A549 (cell line): ENCODE data around the gene ASCL2. TPM values are rescaled to one million over a fixed set of nuclear protein-coding genes. Genes with fewer than 3 reads are reported as not detected.

Experiments
- ATAC-seq, 2 experiments: fragments of 200-7000 bp in 1 of 2; fragments of >200 bp in 1 of 2; cut with Nextera tagmentation in 1 of 2; cut with Tn5 transposase in 1 of 2; 3 replicates each; pipeline versions ENCODE4 v1.8.0 to v1.9.1; 2018 to 2020; ENCODE audit warnings: mild to moderate bottlenecking in 1 of 2, moderate library complexity in 1 of 2
- CTCF ChIA-PET: fragments of 300-600 bp; sonication (Branson Sonifier 250); formaldehyde crosslinking; extraction: SDS; loops from one replicate; lab custom pipeline; 2021; ENCODE audit warnings: antibody characterized with exemption, inconsistent platforms; lab: Yijun Ruan, JAX
- POLR2A ChIA-PET: fragments of 350-600 bp; formaldehyde crosslinking; extraction: SDS; loops from one replicate; lab custom pipeline; 2021; ENCODE audit warnings: antibody characterized with exemption, inconsistent platforms; lab: Yijun Ruan, JAX
- DNase-seq, 2 experiments: peaks; one replicate each; pipeline versions ENCODE4 v3.0.0 to v3.0.0-alpha.2; 2011 to 2016; ENCODE audit warnings: low read depth in 1 of 2, low spot score in 1 of 2
- FAIRE-seq: peaks from 2 replicates; lab custom pipeline; 2011; peaks lifted over from hg19 to GRCh38; lab: Jason Lieb, UNC
- H3K27ac ChIP-seq, 2 experiments: fragments of >200 bp; sonication (Bioruptor Twin); formaldehyde crosslinking; 3 replicates each; pipeline ENCODE4 v1.5.1; 2016 to 2017
- H3K4me1 ChIP-seq: fragments of >200 bp; sonication (Bioruptor Twin); formaldehyde crosslinking; 3 replicates; pipeline ENCODE4 v1.6.1; 2016
- H3K4me2 ChIP-seq: fragments of >200 bp; sonication (Bioruptor Twin); formaldehyde crosslinking; 3 replicates; pipeline ENCODE4 v1.6.1; 2016
- H3K4me3 ChIP-seq: fragments of >200 bp; sonication (Bioruptor Twin); formaldehyde crosslinking; 3 replicates; pipeline ENCODE4 v1.5.1; 2016
- H3K9me3 ChIP-seq: fragments of >200 bp; sonication (Bioruptor Twin); formaldehyde crosslinking; 3 replicates; pipeline ENCODE4 v1.6.1; 2016
- CEBPB ChIP-seq, 2 experiments: fragments of >200 bp in 1 of 2; sonication (Bioruptor Twin) in 1 of 2; formaldehyde crosslinking in 1 of 2; IDR thresholded peaks; 2 replicates each; pipeline ENCODE4 v1.6.1; 2012 to 2016
- FOSB ChIP-seq: fragments of 250-450 bp; sonication (Bioruptor Pico); IDR thresholded peaks from 2 replicates; pipeline ENCODE4 v1.5.0; 2020; ENCODE audit warnings: mild to moderate bottlenecking, moderate library complexity
- FOSL2 ChIP-seq, 2 experiments: fragments of 450-650 bp in 1 of 2; fragments of >200 bp in 1 of 2; sonication (Bioruptor Twin) in 1 of 2; formaldehyde crosslinking; IDR thresholded peaks; 2 replicates each; pipeline versions ENCODE4 v1.5.0 to v1.6.1; 2016 to 2020; ENCODE audit warnings: mild to moderate bottlenecking in 1 of 2, moderate library complexity in 1 of 2
- FOXS1 ChIP-seq: fragments of 250-450 bp; sonication (Bioruptor Pico); IDR thresholded peaks from 2 replicates; pipeline ENCODE4 v1.5.0; 2020; ENCODE audit warnings: mild to moderate bottlenecking, moderate library complexity
- HDAC2 ChIP-seq: fragments of 200-600 bp; sonication (generic); IDR thresholded peaks from 2 replicates; pipeline ENCODE4 v1.6.1; 2016
- JUN ChIP-seq, 2 experiments: fragments of >200 bp; sonication (Bioruptor Twin); formaldehyde crosslinking; IDR thresholded peaks; 2 replicates in 1 of 2; 3 replicates in 1 of 2; pipeline ENCODE4 v1.6.1; 2016 to 2017
- POLR2A ChIP-seq: IDR thresholded peaks from 2 replicates; pipeline ENCODE4 v1.6.1; 2012; ENCODE audit warnings: mild to moderate bottlenecking, low read length
- RARB ChIP-seq: fragments of 250-450 bp; sonication (Bioruptor Pico); IDR thresholded peaks from 2 replicates; pipeline ENCODE4 v1.8.0; 2021; ENCODE audit warnings: mild to moderate bottlenecking, moderate library complexity
- RCOR1 ChIP-seq: fragments of 150-350 bp; IDR thresholded peaks from 2 replicates; pipeline ENCODE4 v1.6.1; 2014; ENCODE audit warnings: antibody characterized with exemption, low read length, low read depth
- WGBS: methylation state at CpG from one replicate; pipeline ENCODE4 v1.1.6; 2017; ENCODE audit errors: missing lambda C conversion rate; 5-methylcytosine and 5-hydroxymethylcytosine counted together
- polyA plus RNA-seq, 4 experiments: library from polyadenylated mRNA; depleted of rRNA in 3 of 4; stranded (reverse); fragments of >200 nt; fragmentation: RNase III in 1 of 4; extraction: RNeasy Plus Mini Kit Qiagen cat#74134 plus additional on column Dnase treatment in 1 of 4; gene quantifications; 2 replicates in 3 of 4; 3 replicates in 1 of 4; pipeline ENCODE4 v1.2.3, GENCODE V29; 2011 to 2017
- TF ChIP-seq, protein P1 (sequence below): fragments of 200-600 bp; sonication (generic); IDR thresholded peaks from 2 replicates; pipeline ENCODE4 v1.6.1; 2016; ENCODE audit warnings: antibody characterized with exemption, mild to moderate bottlenecking, moderate library complexity
- TF ChIP-seq, protein P2 (sequence below): fragments of 250-450 bp; sonication (Bioruptor Pico); IDR thresholded peaks from 2 replicates; pipeline ENCODE4 v1.5.0; 2020; ENCODE audit warnings: low read depth, mild to moderate bottlenecking, moderate library complexity
- TF ChIP-seq, protein P3 (sequence below): IDR thresholded peaks from 2 replicates; pipeline ENCODE4 v1.6.1; 2012
- TF ChIP-seq, protein P4 (sequence below): fragments of >200 bp; sonication (Bioruptor Twin); formaldehyde crosslinking; IDR thresholded peaks from 2 replicates; pipeline ENCODE4 v1.6.1; 2016

The ASCL2 gene
- polyA plus RNA-seq, 2 of the 4 experiments (the other 2 are of a cell fraction), result not detected

DNA sequence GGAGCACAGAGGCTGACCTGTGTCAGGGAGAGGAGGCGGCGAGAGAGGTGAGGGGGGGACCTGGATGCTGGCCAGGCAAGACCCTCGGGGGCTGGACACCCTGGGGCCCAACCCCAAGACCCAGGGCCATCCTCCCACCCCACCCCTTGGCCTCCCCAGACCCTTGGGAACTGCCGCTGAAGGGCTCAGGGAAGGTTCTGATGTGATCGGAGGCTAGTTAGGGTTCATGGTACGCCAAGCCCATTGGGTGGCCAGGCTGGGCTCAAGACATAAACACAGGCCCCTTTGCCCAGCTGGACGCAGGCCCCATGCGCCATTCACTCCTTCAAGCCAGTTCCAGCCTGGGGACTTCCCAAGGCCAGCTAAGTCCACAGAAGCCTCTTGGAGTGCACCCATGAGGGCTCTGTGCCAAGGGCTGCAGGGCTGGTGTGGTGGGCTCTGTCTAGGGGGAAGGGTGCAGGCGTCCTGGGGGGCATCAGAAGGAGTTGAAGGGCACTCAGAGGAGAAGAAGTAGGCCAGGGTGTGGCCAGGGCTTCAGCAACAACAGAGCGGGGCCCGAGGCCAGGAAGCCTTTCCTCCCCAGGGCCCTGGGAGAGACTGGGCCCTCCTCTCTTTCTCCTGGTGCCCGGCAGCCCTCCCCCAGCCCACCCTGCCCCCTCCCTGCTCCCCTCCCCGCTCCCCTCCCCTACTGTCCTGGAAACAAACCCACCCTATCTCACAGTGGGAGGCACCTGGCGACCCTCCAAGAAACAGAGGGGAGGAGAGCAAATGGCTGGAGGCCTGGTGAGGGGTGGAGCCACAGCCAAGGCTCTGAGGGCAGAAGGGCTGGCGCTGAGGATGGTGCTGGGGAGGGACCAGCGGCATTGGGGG lies 44.4 kb upstream of the ASCL2 start:
- WGBS, result 59% methylated on average over 13 of the region's 16 CpGs
- no peak overlapping the region for H3K4me2 ChIP-seq
- CTCF ChIA-PET, result interaction anchor here (2.4 to 30.6 kb wide), 3 partner anchors 9 to 98 kb away, joined by 9 to 903 read pairs (median 63); partner anchors contain the start of gene TSSC4
- TF ChIP-seq, protein P1, sequence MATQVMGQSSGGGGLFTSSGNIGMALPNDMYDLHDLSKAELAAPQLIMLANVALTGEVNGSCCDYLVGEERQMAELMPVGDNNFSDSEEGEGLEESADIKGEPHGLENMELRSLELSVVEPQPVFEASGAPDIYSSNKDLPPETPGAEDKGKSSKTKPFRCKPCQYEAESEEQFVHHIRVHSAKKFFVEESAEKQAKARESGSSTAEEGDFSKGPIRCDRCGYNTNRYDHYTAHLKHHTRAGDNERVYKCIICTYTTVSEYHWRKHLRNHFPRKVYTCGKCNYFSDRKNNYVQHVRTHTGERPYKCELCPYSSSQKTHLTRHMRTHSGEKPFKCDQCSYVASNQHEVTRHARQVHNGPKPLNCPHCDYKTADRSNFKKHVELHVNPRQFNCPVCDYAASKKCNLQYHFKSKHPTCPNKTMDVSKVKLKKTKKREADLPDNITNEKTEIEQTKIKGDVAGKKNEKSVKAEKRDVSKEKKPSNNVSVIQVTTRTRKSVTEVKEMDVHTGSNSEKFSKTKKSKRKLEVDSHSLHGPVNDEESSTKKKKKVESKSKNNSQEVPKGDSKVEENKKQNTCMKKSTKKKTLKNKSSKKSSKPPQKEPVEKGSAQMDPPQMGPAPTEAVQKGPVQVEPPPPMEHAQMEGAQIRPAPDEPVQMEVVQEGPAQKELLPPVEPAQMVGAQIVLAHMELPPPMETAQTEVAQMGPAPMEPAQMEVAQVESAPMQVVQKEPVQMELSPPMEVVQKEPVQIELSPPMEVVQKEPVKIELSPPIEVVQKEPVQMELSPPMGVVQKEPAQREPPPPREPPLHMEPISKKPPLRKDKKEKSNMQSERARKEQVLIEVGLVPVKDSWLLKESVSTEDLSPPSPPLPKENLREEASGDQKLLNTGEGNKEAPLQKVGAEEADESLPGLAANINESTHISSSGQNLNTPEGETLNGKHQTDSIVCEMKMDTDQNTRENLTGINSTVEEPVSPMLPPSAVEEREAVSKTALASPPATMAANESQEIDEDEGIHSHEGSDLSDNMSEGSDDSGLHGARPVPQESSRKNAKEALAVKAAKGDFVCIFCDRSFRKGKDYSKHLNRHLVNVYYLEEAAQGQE, result no peak
- TF ChIP-seq RARB (CRISPR knock-in tag) (no peak), HDAC2 (no peak), FOSL2 (IDR thresholded peaks at IDR 0.05) (no peak), FOSL2 (CRISPR knock-in tag; IDR thresholded peaks at IDR 0.05) (no peak), JUN (IDR thresholded peaks at IDR 0.05) (no peak)
- TF ChIP-seq, protein P2, sequence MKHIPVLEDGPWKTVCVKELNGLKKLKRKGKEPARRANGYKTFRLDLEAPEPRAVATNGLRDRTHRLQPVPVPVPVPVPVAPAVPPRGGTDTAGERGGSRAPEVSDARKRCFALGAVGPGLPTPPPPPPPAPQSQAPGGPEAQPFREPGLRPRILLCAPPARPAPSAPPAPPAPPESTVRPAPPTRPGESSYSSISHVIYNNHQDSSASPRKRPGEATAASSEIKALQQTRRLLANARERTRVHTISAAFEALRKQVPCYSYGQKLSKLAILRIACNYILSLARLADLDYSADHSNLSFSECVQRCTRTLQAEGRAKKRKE (CRISPR knock-in tag), result no peak
- TF ChIP-seq, protein P3, sequence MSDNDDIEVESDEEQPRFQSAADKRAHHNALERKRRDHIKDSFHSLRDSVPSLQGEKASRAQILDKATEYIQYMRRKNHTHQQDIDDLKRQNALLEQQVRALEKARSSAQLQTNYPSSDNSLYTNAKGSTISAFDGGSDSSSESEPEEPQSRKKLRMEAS, result no peak
- FAIRE-seq (no peak), ATAC-seq (peak in 1 of 2 experiments; percentile 59; a peak in 3 of 6 replicates), DNase-seq (no peak)
- peaks cover 4% of the 10 kb centered on the region; the same call in 1 of the 3 replicates for H3K4me1 ChIP-seq
- peak overlapping the region in 1 of 2 experiments; percentile 40; a peak in 3 of 6 replicates for H3K27ac ChIP-seq
- H3K4me3 ChIP-seq, result no peak overlapping the region
- H3K9me3 ChIP-seq, result peaks cover 8% of the 10 kb centered on the region; the same call in 2 of the 3 replicates
- POLR2A ChIA-PET, result interaction anchor here (1.2 kb wide), 1 partner anchor 63 kb away, joined by 4 read pairs; no protein-coding TSS in a partner anchor

DNA sequence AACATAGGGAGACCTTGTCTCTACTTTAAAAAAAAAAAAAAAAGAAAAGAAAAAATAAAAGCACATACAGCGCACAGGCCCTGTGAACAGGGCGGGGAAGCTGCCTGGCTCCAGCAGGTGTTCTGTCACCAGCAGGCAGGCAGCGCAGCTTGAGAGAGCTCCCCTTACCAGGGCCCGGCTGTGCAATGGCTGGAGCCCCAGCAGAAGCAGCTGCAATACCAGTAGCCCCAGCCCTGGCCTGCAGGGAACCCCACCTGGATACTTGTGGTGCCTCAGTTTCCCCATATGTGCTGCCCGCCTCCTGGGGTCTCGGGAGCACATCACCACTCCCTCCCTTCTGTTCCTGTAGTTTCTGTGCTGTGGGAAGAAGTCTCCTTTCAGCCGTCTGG lies 43.7 kb upstream of the ASCL2 start:
- ChIA-PET CTCF (interaction anchor here (2.4 to 30.6 kb wide), 2 partner anchors 9 to 99 kb away, joined by 9 to 903 read pairs; partner anchors contain the start of gene TSSC4), POLR2A (interaction anchor here (1.2 kb wide), 1 partner anchor 64 kb away, joined by 4 read pairs; no protein-coding TSS in a partner anchor)
- H3K4me2 ChIP-seq, result no peak overlapping the region
- H3K4me3 ChIP-seq, result no peak overlapping the region
- peaks cover 4% of the 10 kb centered on the region; the same call in 1 of the 3 replicates for H3K4me1 ChIP-seq
- H3K9me3 ChIP-seq, result peaks cover 8% of the 10 kb centered on the region; the same call in 2 of the 3 replicates
- ATAC-seq (no peak), DNase-seq (no peak)
- no peak for TF ChIP-seq FOSB (CRISPR knock-in tag)
- no peak for TF ChIP-seq RCOR1
- TF ChIP-seq POLR2A, result no peak
- TF ChIP-seq FOXS1 (CRISPR knock-in tag), result no peak
- TF ChIP-seq CEBPB (IDR thresholded peaks at IDR 0.05), result no peak
- TF ChIP-seq, protein P4, sequence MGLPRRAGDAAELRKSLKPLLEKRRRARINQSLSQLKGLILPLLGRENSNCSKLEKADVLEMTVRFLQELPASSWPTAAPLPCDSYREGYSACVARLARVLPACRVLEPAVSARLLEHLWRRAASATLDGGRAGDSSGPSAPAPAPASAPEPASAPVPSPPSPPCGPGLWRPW, result no peak
- TF ChIP-seq, all 56 proteins: peak for 0
- no peak for FAIRE-seq
- 79% methylated on average over 7 of the region's 7 CpGs for WGBS
- no peak overlapping the region; a peak in 1 of 6 replicates for H3K27ac ChIP-seq
